Measurements from ENCODE around the gene FBRSL1. TPM values are rescaled to one million over a fixed set of nuclear protein-coding genes. Genes with fewer than 3 reads are reported as not detected.

Gene FBRSL1
- total and polyA plus RNA-seq, 12 donors: 28.1 to 90.6 (median 47.0) TPM

- no peak for TF ChIP-seq CTCF (IDR thresholded peaks at IDR 0.05)
- DNase-seq: no peak
- Histone ChIP-seq H3K27ac (peak overlapping the region in 1 of 10 donors; percentile 15), H3K9me3 (peaks cover 0 to 14% (median 0%) of the 10 kb centered on the region in 11 donors), H3K4me3 (no peak overlapping the region), H3K27me3 (no peaks in the 10 kb centered on the region), H3K4me1 (peaks cover 0 to 33% (median 7%) of the 10 kb centered on the region in 9 donors), H3K36me3 (peaks cover 0 to 33% (median 9%) of the 10 kb centered on the region in 9 donors)
- ATAC-seq: peak in 4 of 8 donors; percentile 2 to 22 (median 8)
- WGBS, 2 donors: 79 to 83% methylated on average over 22 to 24 of the region's 24 CpGs
- intact Hi-C loops (cut with DNase I): no loop called here
Observed at GRCh38 chr12:132513458-132514135, 23.6 kb downstream of the FBRSL1 start.

- 81 to 82% methylated on average over 17 of the region's 17 CpGs for WGBS, 2 donors
Observed at GRCh38 chr12:132514216-132514820, 24.4 kb downstream of the FBRSL1 start.

GRCh38 chr12:132514838-132515237, 24.9 kb downstream of the FBRSL1 start:
- no peak for DNase-seq
- TF ChIP-seq CTCF (IDR thresholded peaks at IDR 0.05): no peak
- Histone ChIP-seq H3K4me3 (no peak overlapping the region), H3K27ac (no peak overlapping the region), H3K9me3 (peaks cover 0 to 19% (median 0%) of the 10 kb centered on the region in 11 donors), H3K36me3 (peaks cover 0 to 20% (median 0%) of the 10 kb centered on the region in 9 donors), H3K4me1 (peaks cover 0 to 32% (median 7%) of the 10 kb centered on the region in 9 donors), H3K27me3 (no peaks in the 10 kb centered on the region)
- ATAC-seq: no peak
- intact Hi-C loops (cut with DNase I): no loop called here
- 84 to 85% methylated on average over 5 of the region's 5 CpGs for WGBS, 2 donors

More at GRCh38 chr12:132514216-132514820, 24.4 kb downstream of the FBRSL1 start:
- DNase-seq (no peak), ATAC-seq (peak in 6 of 8 donors; percentile 6 to 72 (median 41))
- H3K9me3 ChIP-seq: peaks cover 0 to 18% (median 0%) of the 10 kb centered on the region in 11 donors
- peaks cover 0 to 25% (median 4%) of the 10 kb centered on the region in 9 donors for H3K36me3 ChIP-seq
- H3K27ac ChIP-seq: peak overlapping the region in 1 of 10 donors; percentile 44
- H3K4me1 ChIP-seq: peaks cover 0 to 33% (median 7%) of the 10 kb centered on the region in 9 donors
- no peak overlapping the region for H3K4me3 ChIP-seq
- no peak for TF ChIP-seq CTCF (IDR thresholded peaks at IDR 0.05)
- intact Hi-C loops (cut with DNase I): no loop called here
- H3K27me3 ChIP-seq: no peaks in the 10 kb centered on the region

GRCh38 chr12:132516095-132517012, 26.4 kb downstream of the FBRSL1 start:
- peaks cover 0 to 19% (median 0%) of the 10 kb centered on the region in 11 donors for H3K9me3 ChIP-seq
- H3K36me3 ChIP-seq: peaks cover 0 to 12% (median 0%) of the 10 kb centered on the region in 9 donors
- 96 to 97% methylated on average over 18 of the region's 18 CpGs for WGBS, 2 donors
- TF ChIP-seq CTCF (IDR thresholded peaks at IDR 0.05): no peak
- DNase-seq (no peak), ATAC-seq (no peak)
- peaks cover 0 to 36% (median 11%) of the 10 kb centered on the region in 9 donors for H3K4me1 ChIP-seq
- H3K4me3 ChIP-seq: no peak overlapping the region
- no peaks in the 10 kb centered on the region for H3K27me3 ChIP-seq
- no peak overlapping the region for H3K27ac ChIP-seq
- intact Hi-C loops (cut with DNase I): no loop called here
